HG03196 (cell line): ENCODE data around the gene ARID4B.
A peak's percentile ranks its signal among the peaks of the same experiment; 100 is the strongest.

Experiments used
- ATAC-seq: cut with Tn5 transposase; IDR thresholded peaks from one replicate; pipeline ENCODE4 v1.9.1; 2021; ENCODE audit not compliant: unreplicated experiment

Gene ARID4B

GRCh38 chr1:235131961-235132360 lies 196.0 kb downstream of the ARID4B start:
- no peak for ATAC-seq

DNA sequence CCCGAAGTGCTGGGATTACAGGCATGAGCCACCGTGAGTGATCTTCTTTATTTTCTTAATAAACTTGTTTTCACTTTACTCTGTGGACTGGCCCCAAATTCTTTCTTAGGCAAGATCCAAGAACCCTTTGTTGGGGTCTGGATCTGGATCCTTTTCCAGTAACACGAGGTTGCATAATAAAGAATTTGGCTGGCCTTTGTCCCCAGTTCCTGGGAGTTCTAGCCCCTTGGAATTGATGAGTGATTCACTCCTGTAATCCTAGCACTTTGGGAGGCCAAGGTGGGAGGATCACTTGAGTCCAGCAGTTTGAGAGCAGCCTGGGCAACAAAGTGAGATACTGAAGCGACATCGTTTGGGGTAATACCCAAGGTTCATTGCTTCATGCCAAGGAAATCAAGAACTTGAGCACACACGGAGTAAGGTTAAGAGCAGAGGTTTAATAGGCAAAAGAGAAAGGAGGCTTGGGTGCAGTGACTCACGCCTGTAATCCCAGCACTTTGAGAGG lies 197.2 kb downstream of the ARID4B start:
- no peak for ATAC-seq

- no peak for ATAC-seq
These were observed 198.0 kb downstream of the ARID4B start for GRCh38 chr1:235129774-235130570.

DNA sequence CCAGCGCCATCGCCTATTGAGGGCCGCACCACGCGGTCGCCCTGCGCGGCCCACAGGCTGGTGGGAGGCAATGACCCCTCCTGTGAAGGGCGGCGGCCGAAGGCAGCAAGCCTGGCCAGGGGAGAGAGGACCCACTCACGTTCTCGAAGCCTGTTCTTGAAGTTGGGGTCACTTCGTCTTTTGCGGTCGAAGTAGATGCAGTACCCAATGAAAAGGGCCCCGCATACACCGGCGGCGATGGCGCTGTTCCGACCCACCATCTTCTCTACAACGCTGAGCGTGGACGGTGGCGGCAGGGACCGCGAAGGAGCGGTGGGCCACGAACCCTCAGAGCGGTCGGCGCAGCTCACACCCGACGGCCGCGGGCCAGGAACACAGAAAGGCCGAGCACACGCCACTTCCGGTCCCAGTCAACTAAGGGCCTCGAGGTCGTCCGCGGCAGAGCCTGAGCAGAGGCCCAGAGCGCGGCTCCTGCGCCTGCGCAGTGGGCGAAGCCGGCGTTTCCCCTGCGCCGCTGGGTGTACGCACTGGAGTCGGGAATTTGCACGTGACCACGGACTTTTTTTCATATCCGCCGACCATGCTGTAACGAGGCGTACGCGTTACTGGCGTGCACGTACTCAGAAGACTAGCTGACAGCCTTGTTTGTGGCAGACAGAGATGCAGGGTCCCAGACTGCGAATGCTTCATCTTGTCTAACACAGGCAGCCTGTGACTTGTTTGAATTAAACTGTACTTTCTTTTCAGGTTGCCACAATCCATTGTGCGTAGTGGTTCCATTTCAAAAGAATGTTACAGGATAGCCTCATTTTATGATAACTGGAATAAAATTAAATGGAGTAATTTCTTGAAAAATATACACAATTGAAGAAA lies 199.3 kb downstream of the ARID4B start, which contains the start of gene TOMM20:
Gene TOMM20 (minus strand): TSS at position 382 of the 873 bp plus-strand sequence. CDS start 122 bp downstream, at position 260.
- ATAC-seq, result peak; percentile 96

DNA sequence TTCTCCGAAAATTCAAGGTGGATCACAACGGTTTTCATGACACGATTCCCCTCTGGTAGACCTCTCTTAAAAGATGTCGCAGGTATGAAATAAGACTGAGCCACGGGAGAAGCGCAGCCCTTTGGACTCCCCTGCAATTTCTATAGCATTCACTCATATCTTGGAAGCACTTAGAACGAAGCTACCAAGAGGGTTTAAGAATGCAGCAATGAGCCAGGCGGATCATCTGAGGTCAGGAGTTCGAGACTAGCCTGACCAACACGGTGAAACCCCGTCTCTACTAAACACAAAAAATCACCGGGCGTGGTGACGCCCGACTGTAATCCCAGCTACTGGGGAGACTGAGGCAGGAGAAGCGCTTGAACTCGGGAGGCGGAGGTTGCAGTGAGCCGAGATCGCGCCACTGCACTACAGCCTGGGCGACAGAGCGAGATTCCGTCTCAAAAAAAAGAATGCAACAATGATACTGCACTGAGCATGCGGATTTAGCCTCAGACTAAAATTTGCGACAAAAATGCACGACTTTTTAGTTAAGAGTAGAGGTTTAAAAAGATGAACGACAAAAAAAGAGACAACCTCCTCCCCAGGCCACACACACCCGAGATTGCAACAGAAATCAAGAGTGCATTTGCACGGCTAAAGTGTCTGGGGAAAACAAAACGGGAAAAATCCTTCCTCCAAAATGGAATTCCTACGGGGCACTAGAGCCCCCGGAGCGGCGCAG lies 200.1 kb downstream of the ARID4B start:
- ATAC-seq, result no peak

DNA sequence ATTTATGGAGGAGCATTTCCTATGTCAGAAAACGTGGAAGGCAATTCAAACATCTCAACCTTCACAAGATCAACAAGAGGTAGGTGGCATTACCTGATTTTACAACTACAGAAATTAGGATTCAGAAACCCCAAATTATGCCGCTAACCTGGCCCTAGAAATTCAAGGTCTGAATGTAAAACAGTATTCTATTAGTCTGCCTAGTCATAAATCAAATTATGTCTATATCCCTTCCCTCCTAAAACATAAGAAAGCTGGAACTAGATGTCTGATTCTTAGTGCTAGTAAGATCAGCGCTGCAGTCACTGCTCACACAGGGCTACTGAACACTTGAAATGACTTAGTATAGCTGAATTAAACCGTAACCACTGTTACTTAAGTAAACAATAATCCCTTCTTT lies 200.8 kb downstream of the ARID4B start:
- no peak for ATAC-seq

DNA sequence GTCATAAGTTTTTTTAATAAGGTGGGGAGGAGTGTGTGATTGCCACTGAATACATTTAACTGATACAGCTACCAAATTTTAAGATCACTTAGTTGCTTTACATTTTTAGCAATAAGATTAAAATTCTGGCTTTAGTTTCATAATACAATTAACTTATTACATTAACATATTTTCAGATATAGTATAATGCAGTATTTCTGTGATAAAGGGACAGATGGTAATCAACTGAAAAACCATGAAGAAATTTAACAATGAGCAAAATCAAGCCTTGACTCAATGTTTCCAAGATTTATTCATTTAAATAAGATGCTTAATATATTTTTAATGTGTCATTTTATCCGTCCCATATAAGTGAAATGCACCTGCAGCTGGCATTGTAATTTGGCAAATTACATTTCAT lies 203.3 kb downstream of the ARID4B start:
- no peak for ATAC-seq

DNA sequence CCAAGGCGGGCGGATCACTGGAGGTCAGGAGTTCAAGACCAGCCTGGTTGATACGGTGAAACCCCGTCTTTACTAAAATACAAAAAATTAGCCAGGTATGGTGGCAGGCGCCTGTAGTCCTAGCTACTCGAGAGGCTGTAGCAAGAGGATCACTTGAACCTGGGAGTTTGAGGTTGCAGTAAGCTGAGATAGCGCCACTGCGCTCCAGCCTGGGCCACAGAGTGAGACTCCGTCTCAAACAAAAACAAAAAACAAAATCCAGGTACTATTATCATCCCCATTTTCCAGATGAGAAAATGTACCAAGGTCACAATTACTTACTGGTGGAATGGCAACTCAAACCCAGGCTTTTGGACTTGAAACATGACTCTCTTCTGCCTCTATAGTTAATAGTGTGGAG lies 203.9 kb downstream of the ARID4B start:
- ATAC-seq, result no peak

DNA sequence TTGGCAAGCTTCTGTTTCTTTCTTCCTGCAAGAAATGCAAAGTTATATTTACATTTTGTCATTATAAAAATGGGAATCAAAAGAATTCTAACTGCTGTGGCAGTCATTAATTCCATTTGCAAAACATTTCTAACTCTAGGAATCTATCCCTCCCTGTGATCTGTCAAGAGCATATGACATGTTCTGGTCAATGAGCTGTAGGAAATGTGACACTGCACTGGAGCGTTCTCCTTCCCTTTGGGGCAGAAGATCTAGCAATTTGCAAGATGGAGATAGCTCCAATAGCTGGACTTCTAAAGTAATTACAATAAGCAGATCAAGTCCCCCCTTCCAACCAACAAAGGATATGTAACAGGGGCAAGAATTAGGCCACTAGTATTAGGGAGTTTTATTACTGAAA lies 205.6 kb downstream of the ARID4B start:
- no peak for ATAC-seq
